Measurements from ENCODE around the gene CLN5.

GRCh38 chr13:77047649-77048343 is 55.9 kb downstream of the CLN5 start:
- TF ChIP-seq POLR2A (IDR thresholded peaks at IDR 0.05), result no peak
- no peak for TF ChIP-seq CTCF (IDR thresholded peaks at IDR 0.05)
- TF ChIP-seq EP300 (IDR thresholded peaks at IDR 0.05), result no peak

Measured in tibial nerve (tissue), 4 donors.